Body of pancreas (tissue), 4 donors: ENCODE results near the gene VAV2. TPM values are rescaled to one million over a fixed set of nuclear protein-coding genes. Genes with fewer than 3 reads are reported as not detected.

Experiments used
- ATAC-seq: fragments of 150-250 bp; one replicate; pipeline ENCODE4 v1.9.1; 2016
- DNase-seq, 4 donors: peaks; one replicate each; pipeline ENCODE4 v3.0.0-alpha.2; 2019
- H3K27ac ChIP-seq, 4 donors: fragments of 200-600 bp; sonication (generic); 1 replicate in 3 of 4; 2 replicates in 1 of 4; pipeline versions ENCODE4 v1.5.1 to v1.6.1; 2016 to 2019; ENCODE audit warnings: mild to moderate bottlenecking in 1 of 4, mixed read lengths in 1 of 4, moderate library complexity in 1 of 4
- H3K27me3 ChIP-seq, 2 donors: fragments of 200-600 bp; sonication (generic); one replicate each; pipeline ENCODE4 v1.6.0; 2016; ENCODE audit warnings: mild to moderate bottlenecking in 1 of 2
- H3K36me3 ChIP-seq, 2 donors: fragments of 200-600 bp; sonication (generic); replicated peaks in 1 of 2; 2 replicates each; pipeline ENCODE4 v1.5.1; 2016; ENCODE audit warnings: low read depth in 2 of 2; ENCODE audit not compliant: insufficient read depth in 1 of 2
- H3K4me1 ChIP-seq: fragments of 200-600 bp; sonication (generic); one replicate; pipeline ENCODE4 v1.6.0; 2016
- H3K4me3 ChIP-seq, 2 donors: fragments of 200-600 bp; sonication (generic); 1 replicate in 1 of 2; 2 replicates in 1 of 2; pipeline ENCODE4 v1.5.1; 2016 to 2019
- H3K9me3 ChIP-seq, 3 donors: fragments of 200-600 bp; sonication (generic); 1 replicate in 2 of 3; 2 replicates in 1 of 3; pipeline ENCODE4 v1.5.1; 2016
- CTCF ChIP-seq, 7 experiments: fragments of 450-650 bp in 4 of 7; fragments of 200-600 bp in 3 of 7; sonication (generic) in 3 of 7; IDR thresholded peaks; one replicate each; pipeline ENCODE4 v1.5.1; 2016 to 2019; ENCODE audit warnings: antibody characterized with exemption in 7 of 7
- POLR2A ChIP-seq, 3 donors: fragments of 450-650 bp; IDR thresholded peaks; one replicate each; pipeline ENCODE4 v1.6.1; 2016; ENCODE audit warnings: antibody characterized with exemption in 3 of 3, mild to moderate bottlenecking in 2 of 3
- WGBS, 2 donors: methylation state at CpG; one replicate each; pipeline ENCODE4 v1.1.5; 2017; 5-methylcytosine and 5-hydroxymethylcytosine counted together
- intact Hi-C: fragments of 100-400 bp; cut with DNase I; formaldehyde crosslinking; loops from one replicate; pipeline ENCODE4 v1.15.1; 2023
- total RNA-seq, 2 donors: library from RNA; depleted of rRNA; stranded (reverse); fragments of >200 nt; gene quantifications; one replicate each; pipeline ENCODE4 v1.1.0, GENCODE V29; 2016

VAV2 gene
- total RNA-seq, 2 donors from 2014 or later, result 31.6 to 32.3 TPM

- H3K9me3 ChIP-seq, result no peaks in the 10 kb centered on the region
- intact Hi-C loops, result no loop called here
- 78 to 79% methylated on average over 9 to 16 of the region's 18 CpGs for WGBS, 2 donors
- no peak overlapping the region for H3K27ac ChIP-seq
- ATAC-seq (no peak), DNase-seq (no peak)
- H3K36me3 ChIP-seq, result no peaks in the 10 kb centered on the region
- no peak overlapping the region for H3K4me3 ChIP-seq
- no peak for TF ChIP-seq POLR2A (IDR thresholded peaks at IDR 0.05)
- TF ChIP-seq CTCF (IDR thresholded peaks at IDR 0.05), result no peak
- H3K27me3 ChIP-seq, result no peaks in the 10 kb centered on the region
- H3K4me1 ChIP-seq, result peaks cover 39% of the 10 kb centered on the region
Measured at GRCh38 chr9:133952598-133953550, 39.2 kb downstream of the VAV2 start.

- H3K27ac ChIP-seq, result no peak overlapping the region
- no peaks in the 10 kb centered on the region for H3K36me3 ChIP-seq
- 88 to 93% methylated on average over 7 to 8 of the region's 8 CpGs for WGBS, 2 donors
- peaks cover 26% of the 10 kb centered on the region for H3K4me1 ChIP-seq
- no peak overlapping the region for H3K4me3 ChIP-seq
- no peaks in the 10 kb centered on the region for H3K27me3 ChIP-seq
- no peak for ATAC-seq
- no peak for DNase-seq
- intact Hi-C loops, result no loop called here
- TF ChIP-seq CTCF (IDR thresholded peaks at IDR 0.05) (no peak), POLR2A (IDR thresholded peaks at IDR 0.05) (no peak)
- H3K9me3 ChIP-seq, result no peaks in the 10 kb centered on the region
Measured at GRCh38 chr9:133951265-133951664, 40.9 kb downstream of the VAV2 start.

- no peaks in the 10 kb centered on the region for H3K27me3 ChIP-seq
- peak overlapping the region in 1 of 4 donors; percentile 5 for H3K27ac ChIP-seq
- H3K4me1 ChIP-seq, result peaks cover 23% of the 10 kb centered on the region
- H3K4me3 ChIP-seq, result no peak overlapping the region
- intact Hi-C loops, result no loop called here
- WGBS, 2 donors, result 82 to 84% methylated on average over 25 of the region's 25 CpGs
- no peaks in the 10 kb centered on the region for H3K9me3 ChIP-seq
- no peak for DNase-seq
- no peaks in the 10 kb centered on the region for H3K36me3 ChIP-seq
- TF ChIP-seq CTCF (IDR thresholded peaks at IDR 0.05) (no peak), POLR2A (IDR thresholded peaks at IDR 0.05) (no peak)
- no peak for ATAC-seq
Measured at GRCh38 chr9:133950629-133951111, 41.5 kb downstream of the VAV2 start.

GRCh38 chr9:133950192-133950591 lies 41.9 kb downstream of the VAV2 start:
- no peaks in the 10 kb centered on the region for H3K27me3 ChIP-seq
- WGBS, 2 donors, result 66 to 70% methylated on average over 12 to 13 of the region's 13 CpGs
- intact Hi-C loops, result no loop called here
- no peaks in the 10 kb centered on the region for H3K9me3 ChIP-seq
- TF ChIP-seq CTCF (IDR thresholded peaks at IDR 0.05) (no peak), POLR2A (IDR thresholded peaks at IDR 0.05) (no peak)
- peak overlapping the region in 1 of 4 donors; percentile 5 for H3K27ac ChIP-seq
- ATAC-seq (no peak), DNase-seq (no peak)
- H3K36me3 ChIP-seq, result no peaks in the 10 kb centered on the region
- no peak overlapping the region for H3K4me3 ChIP-seq
- H3K4me1 ChIP-seq, result peaks cover 28% of the 10 kb centered on the region
